GM12892 (cell line): Measurements from ENCODE around the gene AHRR.
"Not testable (repeated sequence)": the region's sequence is repeated elsewhere in the genome, so short reads cannot be mapped to it uniquely, and the experiment has no call there.

Experiments used
- POLR2A ChIP-seq: IDR thresholded peaks from 2 replicates; pipeline ENCODE4 v1.6.1; 2011; ENCODE audit warnings: low read depth, low read length, control low read depth
- POLR2AphosphoS5 ChIP-seq: IDR thresholded peaks from 2 replicates; pipeline ENCODE4 v1.6.1; 2011; ENCODE audit warnings: low read depth, low read length, control low read depth
- TAF1 ChIP-seq: IDR thresholded peaks from 2 replicates; pipeline ENCODE4 v1.6.1; 2011; ENCODE audit warnings: low read depth, mild to moderate bottlenecking, control low read depth, low read length, borderline replicate concordance

DNA sequence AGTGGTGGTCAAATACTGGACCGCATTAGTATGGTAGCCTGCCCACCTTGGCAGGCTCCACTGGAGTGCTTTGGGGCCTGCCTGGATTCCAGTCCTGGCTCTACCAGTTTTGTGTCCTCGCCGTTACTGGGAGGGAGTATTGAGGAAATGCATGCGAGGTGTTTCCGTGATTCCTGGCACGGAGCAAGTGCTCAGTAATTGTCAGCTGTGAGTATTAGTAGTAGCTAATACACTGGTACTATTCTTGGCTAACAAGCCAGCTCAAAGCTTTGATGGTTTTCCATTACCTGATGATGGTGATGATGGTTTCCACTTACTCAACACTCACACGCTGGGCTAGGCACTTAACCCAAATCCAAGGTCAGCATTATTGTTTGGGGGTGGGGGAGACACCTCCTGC lies 47.2 kb upstream of the AHRR start:
- TF ChIP-seq POLR2AphosphoS5, POLR2A, TAF1: not testable (repeated sequence)
